Activated CD8-positive, alpha-beta memory T cell treated with anti-CD3 and anti-CD28 coated beads, Interleukin-2, amount 50 U/mL, for 4 hours (primary cell): ENCODE data around the gene RALGAPB.
"Not testable (repeated sequence)": the region's sequence is repeated elsewhere in the genome, so short reads cannot be mapped to it uniquely, and the experiment has no call there.

Experiments used
- DNase-seq: peaks from one replicate; pipeline ENCODE4 v3.0.0-alpha.2; 2020

Gene RALGAPB

GRCh38 chr20:38499366-38499765, 26.7 kb downstream of the RALGAPB start:
- DNase-seq, result no peak

- DNase-seq, result no peak
Observed at GRCh38 chr20:38501858-38502436, 29.3 kb downstream of the RALGAPB start.

GRCh38 chr20:38504368-38505090, 31.9 kb downstream of the RALGAPB start:
- no peak for DNase-seq

- DNase-seq, result no peak
Observed at GRCh38 chr20:38505091-38505455, 32.4 kb downstream of the RALGAPB start.

GRCh38 chr20:38511726-38512125, 39.1 kb downstream of the RALGAPB start:
- not testable (repeated sequence) for DNase-seq

- no peak for DNase-seq
Observed at GRCh38 chr20:38514185-38514584, 41.5 kb downstream of the RALGAPB start.

GRCh38 chr20:38514947-38515346, 42.3 kb downstream of the RALGAPB start:
- no peak for DNase-seq

GRCh38 chr20:38515631-38516030, 43.0 kb downstream of the RALGAPB start:
- DNase-seq, result no peak

GRCh38 chr20:38519426-38519825, 46.8 kb downstream of the RALGAPB start:
- no peak for DNase-seq

- DNase-seq, result no peak
Observed at GRCh38 chr20:38520261-38520660, 47.6 kb downstream of the RALGAPB start.

GRCh38 chr20:38523697-38524096, 51.1 kb downstream of the RALGAPB start:
- no peak for DNase-seq

- DNase-seq, result no peak
Observed at GRCh38 chr20:38528167-38528566, 55.5 kb downstream of the RALGAPB start.

- DNase-seq, result no peak
Observed at GRCh38 chr20:38531021-38531420, 58.4 kb downstream of the RALGAPB start.

- no peak for DNase-seq
Observed at GRCh38 chr20:38534756-38535155, 62.1 kb downstream of the RALGAPB start.

- DNase-seq, result no peak
Observed at GRCh38 chr20:38536310-38536709, 63.7 kb downstream of the RALGAPB start.

GRCh38 chr20:38537176-38537575, 64.5 kb downstream of the RALGAPB start:
- no peak for DNase-seq

- no peak for DNase-seq
Observed at GRCh38 chr20:38538789-38539188, 66.1 kb downstream of the RALGAPB start.

- no peak for DNase-seq
Observed at GRCh38 chr20:38543014-38543906, 70.6 kb downstream of the RALGAPB start.

GRCh38 chr20:38545771-38546170, 73.1 kb downstream of the RALGAPB start:
- DNase-seq, result no peak

GRCh38 chr20:38547288-38548085, 74.8 kb downstream of the RALGAPB start:
- DNase-seq, result no peak

- DNase-seq, result no peak
Observed at GRCh38 chr20:38548356-38549083, 75.9 kb downstream of the RALGAPB start.

- no peak for DNase-seq
Observed at GRCh38 chr20:38550274-38550673, 77.6 kb downstream of the RALGAPB start.
